HepG2 (cell line): ENCODE measurements around the gene PIK3CA. TPM values are rescaled to one million over a fixed set of nuclear protein-coding genes. Genes with fewer than 3 reads are reported as not detected.
A peak's percentile ranks its signal among the peaks of the same experiment; 100 is the strongest.

Experiments used
- ATAC-seq: fragments of 200-7000 bp; cut with Tn5 transposase; 3 replicates; pipeline ENCODE4 v1.9.1; 2020; ENCODE audit warnings: mild to moderate bottlenecking, moderate library complexity
- BruUV-seq: library from RNA; stranded (reverse); fragments of 400-500 nt; replicated peaks from 2 replicates; lab custom pipeline; 2021; lab: Mats Ljungman, UMichigan
- CTCF ChIA-PET: fragments of 300-600 bp; formaldehyde crosslinking; extraction: SDS; loops from one replicate; lab custom pipeline; 2021; ENCODE audit warnings: low total read pairs, inconsistent platforms, low intra/inter-chr PET ratio; lab: Yijun Ruan, JAX
- POLR2A ChIA-PET: fragments of 350-600 bp; sonication (Branson Sonifier 250); formaldehyde crosslinking; loops from one replicate; lab custom pipeline; 2020; ENCODE audit warnings: antibody characterized with exemption, inconsistent platforms; lab: Yijun Ruan, JAX
- DNase-seq: peaks from one replicate; pipeline ENCODE4 v3.0.0-alpha.2; 2015; ENCODE audit warnings: low spot score
- FAIRE-seq: peaks from 3 replicates; lab custom pipeline; 2011; peaks lifted over from hg19 to GRCh38; lab: Jason Lieb, UNC
- H2AFZ ChIP-seq: one replicate; pipeline ENCODE4 v1.6.1; 2011; ENCODE audit warnings: low read length, inconsistent platforms
- H3K27ac ChIP-seq: fragments of 300-600 bp; 3 replicates; pipeline ENCODE4 v1.8.0; 2011; ENCODE audit warnings: mixed run types, mild to moderate bottlenecking, mixed read lengths, low read length, inconsistent platforms; ENCODE audit not compliant: insufficient read depth; ENCODE audit errors: extremely low read length
- H3K27me3 ChIP-seq, 2 experiments: fragments of 200-600 bp in 1 of 2; 2 replicates in 1 of 2; 3 replicates in 1 of 2; pipeline versions ENCODE4 v1.6.0 to v1.8.0; 2011; ENCODE audit warnings: low read length in 2 of 2, mild to moderate bottlenecking in 2 of 2, moderate library complexity in 2 of 2, inconsistent platforms in 1 of 2; ENCODE audit not compliant: insufficient read depth in 2 of 2, control insufficient read depth in 1 of 2
- H3K36me3 ChIP-seq, 2 experiments: fragments of 200-600 bp in 1 of 2; replicated peaks in 1 of 2; 2 replicates in 1 of 2; 3 replicates in 1 of 2; pipeline versions ENCODE4 v1.5.1 to v1.8.0; 2011; ENCODE audit warnings: low read length in 2 of 2, inconsistent platforms in 1 of 2; ENCODE audit not compliant: insufficient read depth in 2 of 2, control insufficient read depth in 1 of 2
- H3K4me1 ChIP-seq: 2 replicates; pipeline ENCODE4 v1.5.1; 2012; ENCODE audit warnings: low read length, inconsistent platforms; ENCODE audit not compliant: insufficient read depth
- H3K4me2 ChIP-seq: 2 replicates; pipeline ENCODE4 v1.6.0; 2011; ENCODE audit warnings: low read depth, low read length, inconsistent platforms
- H3K4me3 ChIP-seq, 3 experiments: fragments of 200-600 bp in 1 of 3; sonication (generic), shearing (Covaris generic) in 1 of 3; replicated peaks in 1 of 3; 2 replicates each; pipeline ENCODE4 v1.5.1; 2011 to 2016; ENCODE audit warnings: low read length in 3 of 3, inconsistent platforms in 2 of 3, low read depth in 2 of 3, mild to moderate bottlenecking in 2 of 3, control low read depth in 1 of 3, mixed read lengths in 1 of 3; ENCODE audit not compliant: insufficient read depth in 1 of 3
- H3K79me2 ChIP-seq: one replicate; pipeline ENCODE4 v1.6.1; 2011; ENCODE audit warnings: low read length, inconsistent platforms; ENCODE audit not compliant: insufficient read depth
- H3K9ac ChIP-seq: 2 replicates; pipeline ENCODE4 v1.6.0; 2011; ENCODE audit warnings: mild to moderate bottlenecking, low read depth, low read length, inconsistent platforms; ENCODE audit not compliant: insufficient read depth
- H3K9me3 ChIP-seq: 2 replicates; pipeline ENCODE4 v1.5.1; 2012; ENCODE audit warnings: mild to moderate bottlenecking, low read length
- H4K20me1 ChIP-seq: 2 replicates; pipeline ENCODE4 v1.6.0; 2011; ENCODE audit warnings: inconsistent platforms, mild to moderate bottlenecking, low read length, moderate library complexity; ENCODE audit not compliant: insufficient read depth
- CEBPG ChIP-seq: IDR thresholded peaks from 2 replicates; pipeline ENCODE4 v1.6.1; 2016
- ELF3 ChIP-seq: IDR thresholded peaks from 2 replicates; pipeline ENCODE4 v1.6.1; 2016; ENCODE audit warnings: missing genetic modification reagents, missing compliant biosample characterization
- MED8 ChIP-seq: sonication (generic); formaldehyde crosslinking; IDR thresholded peaks from 2 replicates; pipeline ENCODE4 v1.8.1; 2023; ENCODE audit warnings: mild to moderate bottlenecking, missing genetic modification reagents; ENCODE audit not compliant: insufficient replicate concordance
- MEIS2 ChIP-seq: sonication (generic); formaldehyde crosslinking; IDR thresholded peaks from 2 replicates; pipeline ENCODE4 v1.9.0; 2021; ENCODE audit warnings: mild to moderate bottlenecking, missing genetic modification reagents
- MYC ChIP-seq: sonication (generic); formaldehyde crosslinking; IDR thresholded peaks from 2 replicates; pipeline ENCODE4 v1.9.0; 2021; ENCODE audit warnings: missing genetic modification reagents, borderline replicate concordance
- NAIF1 ChIP-seq: sonication (generic); formaldehyde crosslinking; IDR thresholded peaks from 2 replicates; pipeline ENCODE4 v1.5.0; 2020; ENCODE audit warnings: mild to moderate bottlenecking, missing genetic modification reagents, borderline replicate concordance
- PITX1 ChIP-seq: sonication (generic); formaldehyde crosslinking; IDR thresholded peaks from 2 replicates; pipeline ENCODE4 v1.5.1; 2020; ENCODE audit warnings: mild to moderate bottlenecking, missing genetic modification reagents
- RFXAP ChIP-seq: sonication (generic); formaldehyde crosslinking; IDR thresholded peaks from 2 replicates; pipeline ENCODE4 v1.4.0; 2020; ENCODE audit warnings: missing genetic modification reagents, borderline replicate concordance
- SNRNP70 ChIP-seq: fragments of 200-400 bp; formaldehyde crosslinking; IDR thresholded peaks from 2 replicates; pipeline ENCODE4 v1.6.1; 2017; ENCODE audit warnings: mild to moderate bottlenecking, low read depth, low read length, moderate library complexity
- ZFP36L2 ChIP-seq: sonication (generic); formaldehyde crosslinking; IDR thresholded peaks from 2 replicates; pipeline ENCODE4 v1.4.0; 2020; ENCODE audit warnings: missing genetic modification reagents
- ZNF225 ChIP-seq: sonication (generic); formaldehyde crosslinking; IDR thresholded peaks from 2 replicates; pipeline ENCODE4 v1.4.0; 2020; ENCODE audit warnings: mild to moderate bottlenecking, missing genetic modification reagents
- ZNF790 ChIP-seq: sonication (generic); formaldehyde crosslinking; IDR thresholded peaks from 2 replicates; pipeline ENCODE4 v1.8.0; 2022; ENCODE audit warnings: missing genetic modification reagents, mild to moderate bottlenecking, borderline replicate concordance
- WGBS: methylation state at CpG from one replicate; pipeline ENCODE4 v1.1.6; 2017; ENCODE audit warnings: low lambda C conversion rate; 5-methylcytosine and 5-hydroxymethylcytosine counted together
- in situ Hi-C: cut with HindIII; loops from 2 replicates; pipeline ENCODE4 v1.10.0; 2017; ENCODE audit warnings: low pct_unique_long_range_greater_than_20kb; ENCODE audit not compliant: extremely low pct_ligation_motif_present
- intact Hi-C: fragments of 100-400 bp; cut with micrococcal nuclease; formaldehyde crosslinking; loops from one replicate; pipeline ENCODE4 v1.10.0; 2022; ENCODE audit not compliant: unreplicated experiment
- polyA plus RNA-seq, 8 experiments: library from polyadenylated mRNA; depleted of rRNA in 3 of 8; stranded (reverse) in 7 of 8; unstranded in 1 of 8; fragments of >200 nt; fragmentation: Illumina TruSeq in 4 of 8; extraction: Trizol in 4 of 8; gene quantifications; 2 replicates each; pipeline versions ENCODE4 v1.2.1 to v1.2.3, GENCODE V29; 2011 to 2016; ENCODE audit warnings: low read depth in 4 of 8, missing spikeins in 1 of 8, mixed read lengths in 1 of 8; ENCODE audit not compliant: insufficient read depth in 1 of 8
- total RNA-seq, 5 experiments: library from RNA; depleted of rRNA; stranded (reverse); fragments of >200 nt; fragmentation: Illumina TruSeq; extraction: Trizol; gene quantifications; 2 replicates each; pipeline ENCODE4 v1.2.3, GENCODE V29; 2016; ENCODE audit warnings: low read depth in 1 of 5
- TF ChIP-seq, protein P1 (sequence below): sonication (generic); formaldehyde crosslinking; IDR thresholded peaks from 2 replicates; pipeline ENCODE4 v1.4.0; 2020; ENCODE audit warnings: low read depth, mild to moderate bottlenecking, missing genetic modification reagents
- TF ChIP-seq, protein P2 (sequence below): IDR thresholded peaks from 2 replicates; pipeline ENCODE4 v1.6.1; 2016; ENCODE audit warnings: low read depth
- TF ChIP-seq, protein P3 (sequence below): sonication (generic); formaldehyde crosslinking; IDR thresholded peaks from 2 replicates; pipeline ENCODE4 v1.5.1; 2020; ENCODE audit warnings: missing genetic modification reagents, mild to moderate bottlenecking, borderline replicate concordance
- TF ChIP-seq, protein P4 (sequence below): fragments of 450-650 bp; IDR thresholded peaks from 2 replicates; pipeline ENCODE4 v1.6.1; 2017
- TF ChIP-seq, protein P5 (sequence below): sonication (generic); formaldehyde crosslinking; IDR thresholded peaks from 2 replicates; pipeline ENCODE4 v1.8.1; 2023; ENCODE audit warnings: missing genetic modification reagents, mild to moderate bottlenecking, borderline replicate concordance

Gene PIK3CA
- total and polyA plus RNA-seq, 2 of the 13 experiments (the other 11 are each of a cell fraction or from before 2014, with no cell fraction given): 5.7 to 11.4 TPM

DNA sequence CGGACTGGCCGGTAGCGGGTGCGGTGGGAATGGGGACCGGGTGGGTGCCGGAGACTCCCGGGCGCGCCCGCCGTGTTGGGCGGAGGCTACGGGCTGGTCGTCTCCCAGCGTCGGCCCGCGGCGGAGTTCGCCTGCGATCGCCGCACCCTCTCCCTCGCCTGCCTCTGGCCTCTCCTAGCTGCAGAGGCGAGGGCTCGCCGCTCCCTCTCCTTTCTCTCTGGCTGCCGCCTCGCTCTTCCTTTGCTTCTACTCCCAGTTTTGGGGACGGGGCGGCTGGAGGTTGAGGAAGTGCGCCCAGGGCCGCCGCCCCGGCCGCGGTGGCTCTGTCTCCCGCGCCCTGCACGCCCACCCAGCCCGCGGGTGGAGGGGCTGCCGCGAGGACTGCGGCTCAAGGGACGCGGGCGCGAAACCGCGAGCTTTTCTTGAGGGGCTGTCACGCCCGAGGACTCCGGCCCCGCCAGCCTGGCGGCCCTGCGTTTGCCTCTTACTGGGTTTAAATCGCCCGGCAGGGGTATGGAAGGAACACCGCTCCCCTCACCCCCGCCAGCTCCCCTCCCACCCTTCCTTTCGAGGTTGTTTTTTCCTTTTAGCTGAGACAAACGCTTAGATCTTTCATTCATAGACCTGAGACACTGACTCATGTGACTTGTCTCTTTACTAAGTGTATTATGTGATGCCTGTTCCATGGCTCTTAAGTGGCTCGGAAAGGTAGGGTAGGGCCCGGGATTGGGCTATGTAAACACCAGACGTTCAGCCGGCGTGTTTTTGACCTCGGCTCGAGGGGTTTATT lies 654 bp downstream of the PIK3CA start:
- Histone ChIP-seq H3K4me3 (peak overlapping the region; percentile 92 to 100 (median 98)), H2AFZ (no peak overlapping the region), H3K4me1 (peaks cover 22% of the 10 kb centered on the region), H3K27me3 (no peaks in the 10 kb centered on the region; a peak in 1 of 5 replicates), H3K79me2 (peaks cover 47% of the 10 kb centered on the region), H3K9me3 (no peaks in the 10 kb centered on the region), H3K27ac (peak overlapping the region; percentile 87), H3K4me2 (peak overlapping the region; percentile 82), H4K20me1 (peaks cover 15% of the 10 kb centered on the region; the same call in 1 of the 2 replicates), H3K36me3 (no peaks in the 10 kb centered on the region), H3K9ac (peak overlapping the region; percentile 92)
- ChIA-PET CTCF (interaction anchor here (1.4 kb wide), 1 partner anchor 173 kb away, joined by 5 read pairs; no protein-coding TSS in a partner anchor), POLR2A (interaction anchor here (1.3 to 1.6 kb wide), 2 partner anchors 174 to 414 kb away, joined by 4 to 7 read pairs; partner anchors contain the start of genes ACTL6A and ZNF639)
- 1% methylated on average over 41 of the region's 70 CpGs for WGBS
- DNase-seq (peak; percentile 7), ATAC-seq (peak; percentile 61), FAIRE-seq (no peak)
- in situ Hi-C loops (loop anchor here (5.0 to 25.0 kb wide), 2 partner anchors 173 to 413 kb away; partner anchors contain the start of genes ACTL6A and ZNF639), intact Hi-C loops (loop anchor here (2.0 to 5.0 kb wide), 3 partner anchors 77 to 410 kb away; partner anchors contain the start of genes KCNMB3 and ZMAT3)
- BruUV-seq: no TSS peak
- peak; percentile 9; the same call in 1 of the 2 replicates for TF ChIP-seq RFXAP
- TF ChIP-seq, protein P1, sequence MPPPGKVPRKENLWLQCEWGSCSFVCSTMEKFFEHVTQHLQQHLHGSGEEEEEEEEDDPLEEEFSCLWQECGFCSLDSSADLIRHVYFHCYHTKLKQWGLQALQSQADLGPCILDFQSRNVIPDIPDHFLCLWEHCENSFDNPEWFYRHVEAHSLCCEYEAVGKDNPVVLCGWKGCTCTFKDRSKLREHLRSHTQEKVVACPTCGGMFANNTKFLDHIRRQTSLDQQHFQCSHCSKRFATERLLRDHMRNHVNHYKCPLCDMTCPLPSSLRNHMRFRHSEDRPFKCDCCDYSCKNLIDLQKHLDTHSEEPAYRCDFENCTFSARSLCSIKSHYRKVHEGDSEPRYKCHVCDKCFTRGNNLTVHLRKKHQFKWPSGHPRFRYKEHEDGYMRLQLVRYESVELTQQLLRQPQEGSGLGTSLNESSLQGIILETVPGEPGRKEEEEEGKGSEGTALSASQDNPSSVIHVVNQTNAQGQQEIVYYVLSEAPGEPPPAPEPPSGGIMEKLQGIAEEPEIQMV (CRISPR knock-in tag): no peak
- no peak for TF ChIP-seq MEIS2 (CRISPR knock-in tag)
- TF ChIP-seq CEBPG: no peak
- TF ChIP-seq NAIF1 (CRISPR knock-in tag): no peak
- TF ChIP-seq MED8 (CRISPR knock-in tag): no peak
- TF ChIP-seq, protein P2, sequence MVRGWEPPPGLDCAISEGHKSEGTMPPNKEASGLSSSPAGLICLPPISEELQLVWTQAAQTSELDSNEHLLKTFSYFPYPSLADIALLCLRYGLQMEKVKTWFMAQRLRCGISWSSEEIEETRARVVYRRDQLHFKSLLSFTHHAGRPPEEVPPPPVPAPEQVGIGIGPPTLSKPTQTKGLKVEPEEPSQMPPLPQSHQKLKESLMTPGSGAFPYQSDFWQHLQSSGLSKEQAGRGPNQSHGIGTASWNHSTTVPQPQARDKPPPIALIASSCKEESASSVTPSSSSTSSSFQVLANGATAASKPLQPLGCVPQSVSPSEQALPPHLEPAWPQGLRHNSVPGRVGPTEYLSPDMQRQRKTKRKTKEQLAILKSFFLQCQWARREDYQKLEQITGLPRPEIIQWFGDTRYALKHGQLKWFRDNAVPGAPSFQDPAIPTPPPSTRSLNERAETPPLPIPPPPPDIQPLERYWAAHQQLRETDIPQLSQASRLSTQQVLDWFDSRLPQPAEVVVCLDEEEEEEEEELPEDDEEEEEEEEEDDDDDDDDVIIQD (CRISPR knock-in tag): no peak
- TF ChIP-seq, protein P3, sequence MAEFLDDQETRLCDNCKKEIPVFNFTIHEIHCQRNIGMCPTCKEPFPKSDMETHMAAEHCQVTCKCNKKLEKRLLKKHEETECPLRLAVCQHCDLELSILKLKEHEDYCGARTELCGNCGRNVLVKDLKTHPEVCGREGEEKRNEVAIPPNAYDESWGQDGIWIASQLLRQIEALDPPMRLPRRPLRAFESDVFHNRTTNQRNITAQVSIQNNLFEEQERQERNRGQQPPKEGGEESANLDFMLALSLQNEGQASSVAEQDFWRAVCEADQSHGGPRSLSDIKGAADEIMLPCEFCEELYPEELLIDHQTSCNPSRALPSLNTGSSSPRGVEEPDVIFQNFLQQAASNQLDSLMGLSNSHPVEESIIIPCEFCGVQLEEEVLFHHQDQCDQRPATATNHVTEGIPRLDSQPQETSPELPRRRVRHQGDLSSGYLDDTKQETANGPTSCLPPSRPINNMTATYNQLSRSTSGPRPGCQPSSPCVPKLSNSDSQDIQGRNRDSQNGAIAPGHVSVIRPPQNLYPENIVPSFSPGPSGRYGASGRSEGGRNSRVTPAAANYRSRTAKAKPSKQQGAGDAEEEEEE (CRISPR knock-in tag): no peak
- no peak for TF ChIP-seq PITX1 (CRISPR knock-in tag)
- TF ChIP-seq, protein P4, sequence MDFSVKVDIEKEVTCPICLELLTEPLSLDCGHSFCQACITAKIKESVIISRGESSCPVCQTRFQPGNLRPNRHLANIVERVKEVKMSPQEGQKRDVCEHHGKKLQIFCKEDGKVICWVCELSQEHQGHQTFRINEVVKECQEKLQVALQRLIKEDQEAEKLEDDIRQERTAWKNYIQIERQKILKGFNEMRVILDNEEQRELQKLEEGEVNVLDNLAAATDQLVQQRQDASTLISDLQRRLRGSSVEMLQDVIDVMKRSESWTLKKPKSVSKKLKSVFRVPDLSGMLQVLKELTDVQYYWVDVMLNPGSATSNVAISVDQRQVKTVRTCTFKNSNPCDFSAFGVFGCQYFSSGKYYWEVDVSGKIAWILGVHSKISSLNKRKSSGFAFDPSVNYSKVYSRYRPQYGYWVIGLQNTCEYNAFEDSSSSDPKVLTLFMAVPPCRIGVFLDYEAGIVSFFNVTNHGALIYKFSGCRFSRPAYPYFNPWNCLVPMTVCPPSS: no peak
- no peak for TF ChIP-seq MYC
- no peak for TF ChIP-seq ZNF790 (CRISPR knock-in tag)
- TF ChIP-seq, protein P5, sequence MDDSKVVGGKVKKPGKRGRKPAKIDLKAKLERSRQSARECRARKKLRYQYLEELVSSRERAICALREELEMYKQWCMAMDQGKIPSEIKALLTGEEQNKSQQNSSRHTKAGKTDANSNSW (CRISPR knock-in tag): no peak
- TF ChIP-seq ZNF225 (CRISPR knock-in tag): no peak
- no peak for TF ChIP-seq SNRNP70
- TF ChIP-seq ZFP36L2 (CRISPR knock-in tag): no peak
- no peak for TF ChIP-seq ELF3 (CRISPR knock-in tag)
